ENCODE measurements around the gene MDK.
A peak's percentile ranks its signal among the peaks of the same experiment; 100 is the strongest.

The MDK gene

GRCh38 chr11:46387456-46387855 is 6.0 kb downstream of the MDK start:
- peaks cover 26% of the 10 kb centered on the region for H3K27me3 ChIP-seq (ENCODE audit: insufficient read depth, poor library complexity, severe bottlenecking)

GRCh38 chr11:46387919-46388618 is 6.6 kb downstream of the MDK start:
- peaks cover 25% of the 10 kb centered on the region for H3K27me3 ChIP-seq (ENCODE audit: insufficient read depth, poor library complexity, severe bottlenecking)
- TF ChIP-seq GABPA (IDR thresholded peaks at IDR 0.05; ENCODE audit: low read depth) (no peak), POLR2AphosphoS5 (IDR thresholded peaks at IDR 0.05; ENCODE audit: low read depth) (no peak), CTCF (IDR thresholded peaks at IDR 0.05; ENCODE audit: insufficient read depth, low read length) (no peak), SPI1 (IDR thresholded peaks at IDR 0.05; ENCODE audit: borderline replicate concordance, low read depth) (no peak; the same call in 1 of the 2 replicates), REST (IDR thresholded peaks at IDR 0.05; ENCODE audit: insufficient replicate concordance, low read depth) (no peak)
- DNase-seq (ENCODE audit: low read depth in 1 of 2, low spot score in 1 of 2), result peak in 1 of 2 experiments; percentile 51
- H3K27ac ChIP-seq (replicated peaks), result no peak overlapping the region
- no peak overlapping the region for H3K4me3 ChIP-seq (replicated peaks; ENCODE audit: insufficient read depth, low read length)

More at GRCh38 chr11:46387456-46387855, 6.0 kb downstream of the MDK start:
- TF ChIP-seq REST (IDR thresholded peaks at IDR 0.05; ENCODE audit: insufficient replicate concordance, low read depth) (no peak), CTCF (IDR thresholded peaks at IDR 0.05; ENCODE audit: insufficient read depth, low read length) (no peak), POLR2AphosphoS5 (IDR thresholded peaks at IDR 0.05; ENCODE audit: low read depth) (no peak), GABPA (IDR thresholded peaks at IDR 0.05; ENCODE audit: low read depth) (no peak), SPI1 (IDR thresholded peaks at IDR 0.05; ENCODE audit: borderline replicate concordance, low read depth) (no peak)
- Histone ChIP-seq H3K4me3 (replicated peaks; ENCODE audit: insufficient read depth, low read length) (no peak overlapping the region), H3K27ac (replicated peaks) (no peak overlapping the region)
- no peak for DNase-seq (ENCODE audit: low read depth in 1 of 2, low spot score in 1 of 2)

- DNase-seq (ENCODE audit: low read depth in 1 of 2, low spot score in 1 of 2), result no peak
- Histone ChIP-seq H3K27ac (replicated peaks) (no peak overlapping the region), H3K27me3 (ENCODE audit: insufficient read depth, poor library complexity, severe bottlenecking) (peaks cover 25% of the 10 kb centered on the region), H3K4me3 (replicated peaks; ENCODE audit: insufficient read depth, low read length) (no peak overlapping the region; the same call in 1 of the 2 replicates)
- no peak for TF ChIP-seq GABPA (IDR thresholded peaks at IDR 0.05; ENCODE audit: low read depth)
- peak; percentile 61 for TF ChIP-seq REST (IDR thresholded peaks at IDR 0.05; ENCODE audit: insufficient replicate concordance, low read depth)
These were observed 7.4 kb downstream of the MDK start for GRCh38 chr11:46388619-46389449.

Measured in HL-60 (cell line).